ENCODE measurements around the gene MPDZ.

The MPDZ gene

DNA sequence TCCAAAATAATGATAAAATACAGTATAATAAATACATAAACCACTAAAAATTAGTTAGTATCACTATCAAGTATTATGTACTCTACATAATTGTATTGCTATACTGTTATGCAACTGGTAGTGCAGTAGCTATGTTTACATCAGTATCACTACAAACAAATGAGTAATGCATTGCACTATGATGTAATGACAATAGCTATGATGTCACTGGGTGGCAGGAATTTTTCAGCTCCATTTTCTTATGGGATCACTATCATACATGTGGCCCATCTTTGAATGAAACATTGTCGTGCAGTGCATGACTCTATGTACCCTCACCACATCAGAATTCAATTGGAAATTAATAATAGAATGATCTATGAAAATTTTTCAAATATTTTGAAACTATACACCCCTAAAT is 201.3 kb downstream of the MPDZ start:
- no peak for DNase-seq (ENCODE audit: low spot score)

- DNase-seq (ENCODE audit: low spot score) = no peak
Observed at GRCh38 chr9:13076616-13077015, 202.9 kb downstream of the MPDZ start.

GRCh38 chr9:13071921-13072320 is 207.6 kb downstream of the MPDZ start:
- no peak for DNase-seq (ENCODE audit: low spot score)

DNA sequence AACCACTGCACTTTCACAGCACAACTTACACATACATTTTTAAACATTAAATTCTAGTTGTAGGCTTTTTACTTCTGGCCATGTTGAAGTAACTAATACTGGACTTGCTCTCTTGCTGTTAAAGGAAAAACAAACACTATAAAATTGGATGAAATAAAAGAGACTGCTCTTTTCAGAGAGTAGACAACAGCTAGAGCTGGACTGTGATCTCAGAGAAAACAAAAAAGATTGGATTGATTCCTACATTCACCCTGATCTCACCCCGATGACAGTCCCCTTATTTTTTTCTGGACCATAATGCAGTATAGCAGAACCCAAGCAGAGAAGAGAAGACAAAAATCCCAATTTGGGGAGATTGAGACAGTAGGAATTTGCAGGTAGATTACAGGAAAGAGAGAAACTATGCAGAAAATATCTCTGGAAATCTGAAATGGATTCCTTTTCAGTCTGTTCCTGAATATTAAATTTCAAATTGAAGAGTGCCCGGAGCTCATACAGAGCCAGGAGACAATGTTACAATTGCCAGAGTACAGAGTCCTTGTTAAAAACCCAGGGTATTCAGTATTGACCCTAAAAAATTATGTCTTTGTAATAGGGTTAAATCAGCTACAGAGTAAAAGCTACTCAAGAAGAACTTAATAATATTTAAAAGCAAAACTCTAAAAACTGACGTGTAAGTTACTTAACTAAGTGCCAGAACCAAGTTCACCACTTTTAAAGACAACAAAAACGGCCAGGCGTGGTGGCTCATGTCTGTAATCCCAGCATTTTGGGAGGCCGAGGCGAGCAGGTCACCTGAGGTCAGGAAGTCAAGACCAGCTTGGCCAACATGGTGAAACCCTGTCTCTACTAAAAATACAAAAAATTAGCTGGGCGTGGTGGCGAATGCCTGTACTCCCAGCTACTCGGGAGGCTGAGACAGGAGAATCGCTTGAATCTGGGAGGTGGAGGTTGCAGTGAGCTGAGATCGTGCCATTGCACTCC is 208.6 kb downstream of the MPDZ start:
- no peak for DNase-seq (ENCODE audit: low spot score)

- no peak for DNase-seq (ENCODE audit: low spot score)
Observed at GRCh38 chr9:13069498-13069897, 210.0 kb downstream of the MPDZ start.

- DNase-seq (ENCODE audit: low spot score) = no peak
Observed at GRCh38 chr9:13064676-13065075, 214.8 kb downstream of the MPDZ start.

DNA sequence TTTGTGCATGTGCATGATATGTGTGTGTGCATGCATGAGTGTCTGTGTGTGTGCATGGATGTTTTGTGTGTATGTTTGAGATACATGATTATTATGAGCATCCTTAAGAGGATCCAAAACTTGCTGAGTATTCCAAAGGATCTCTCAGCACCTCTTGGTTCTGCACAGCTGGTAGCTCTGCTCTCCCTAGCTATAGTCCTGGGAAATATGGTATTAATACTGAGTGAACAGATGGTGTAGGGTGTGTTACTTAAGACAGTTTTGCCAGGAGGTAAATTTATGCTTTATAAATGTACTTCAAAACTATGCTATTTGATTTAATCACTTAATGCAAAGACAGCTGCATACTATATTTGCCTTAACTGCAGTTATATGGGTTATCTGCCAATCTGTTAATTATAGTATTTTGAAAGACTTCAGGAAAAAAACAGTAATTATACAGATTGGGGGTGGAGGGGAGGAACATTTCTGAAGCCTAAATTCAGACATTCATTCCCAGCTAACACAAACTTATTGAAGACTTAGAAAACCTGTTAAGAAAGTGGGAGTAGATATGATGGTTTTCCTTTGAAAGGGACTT is 215.5 kb downstream of the MPDZ start:
- DNase-seq (ENCODE audit: low spot score) = no peak

- no peak for DNase-seq (ENCODE audit: low spot score)
Observed at GRCh38 chr9:13061390-13061789, 218.1 kb downstream of the MPDZ start.
